ENCODE results near the gene SVBP.
A peak's percentile ranks its signal among the peaks of the same experiment; 100 is the strongest.

Gene SVBP

DNA sequence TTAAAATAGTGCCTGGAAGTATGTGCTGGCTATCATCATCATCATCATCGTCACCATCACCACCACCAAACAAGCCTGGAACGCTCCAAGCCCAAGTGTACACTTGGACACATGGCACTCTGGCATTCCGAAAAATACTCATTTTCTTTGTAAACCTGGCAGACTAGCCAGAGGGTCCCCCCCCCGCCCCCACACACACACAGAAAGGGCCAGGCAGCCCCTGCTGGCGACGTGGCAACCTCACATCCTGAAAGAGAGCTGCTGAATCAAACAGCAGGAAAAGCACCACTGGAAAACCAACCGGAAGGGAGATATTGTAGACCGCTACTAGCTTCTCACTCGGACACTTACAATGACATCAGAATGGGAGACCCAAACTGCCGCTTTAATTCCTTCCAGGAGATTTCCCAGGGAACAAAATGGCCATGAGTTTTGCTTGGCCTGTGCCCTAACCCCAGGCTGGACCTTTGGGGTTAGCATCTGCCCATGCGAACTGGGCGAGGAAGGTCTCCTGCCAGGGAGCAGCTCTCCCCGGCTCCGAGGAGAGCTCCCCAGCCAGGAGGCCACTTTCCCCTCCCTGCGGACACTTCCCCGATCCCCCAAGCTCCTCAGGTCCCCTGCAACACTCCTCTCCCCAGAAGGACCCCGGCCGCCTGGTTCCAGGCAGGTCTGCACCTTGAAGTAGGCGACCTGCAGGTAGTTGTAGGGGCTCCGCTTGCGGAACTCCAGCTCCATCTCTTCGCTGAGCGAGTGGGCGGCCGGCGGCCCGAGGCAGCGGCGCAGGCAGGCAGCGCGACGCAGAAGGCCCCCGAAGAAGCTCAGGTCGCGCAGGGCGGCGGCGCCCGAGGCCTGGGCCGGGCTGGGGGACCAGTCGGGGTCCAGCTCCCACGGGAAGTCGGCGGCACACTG, 51.1 kb downstream of the SVBP start (continued):
- 0 out of 2 replicates have a peak, but pooled peaks have one; percentile 56 for TF ChIP-seq ZNF501 (tag by site-specific recombination; IDR thresholded peaks at IDR 0.05)
- TF ChIP-seq KLF9 (tag by site-specific recombination; IDR thresholded peaks at IDR 0.05; ENCODE audit: low read depth): no peak
- TF ChIP-seq, protein P1, sequence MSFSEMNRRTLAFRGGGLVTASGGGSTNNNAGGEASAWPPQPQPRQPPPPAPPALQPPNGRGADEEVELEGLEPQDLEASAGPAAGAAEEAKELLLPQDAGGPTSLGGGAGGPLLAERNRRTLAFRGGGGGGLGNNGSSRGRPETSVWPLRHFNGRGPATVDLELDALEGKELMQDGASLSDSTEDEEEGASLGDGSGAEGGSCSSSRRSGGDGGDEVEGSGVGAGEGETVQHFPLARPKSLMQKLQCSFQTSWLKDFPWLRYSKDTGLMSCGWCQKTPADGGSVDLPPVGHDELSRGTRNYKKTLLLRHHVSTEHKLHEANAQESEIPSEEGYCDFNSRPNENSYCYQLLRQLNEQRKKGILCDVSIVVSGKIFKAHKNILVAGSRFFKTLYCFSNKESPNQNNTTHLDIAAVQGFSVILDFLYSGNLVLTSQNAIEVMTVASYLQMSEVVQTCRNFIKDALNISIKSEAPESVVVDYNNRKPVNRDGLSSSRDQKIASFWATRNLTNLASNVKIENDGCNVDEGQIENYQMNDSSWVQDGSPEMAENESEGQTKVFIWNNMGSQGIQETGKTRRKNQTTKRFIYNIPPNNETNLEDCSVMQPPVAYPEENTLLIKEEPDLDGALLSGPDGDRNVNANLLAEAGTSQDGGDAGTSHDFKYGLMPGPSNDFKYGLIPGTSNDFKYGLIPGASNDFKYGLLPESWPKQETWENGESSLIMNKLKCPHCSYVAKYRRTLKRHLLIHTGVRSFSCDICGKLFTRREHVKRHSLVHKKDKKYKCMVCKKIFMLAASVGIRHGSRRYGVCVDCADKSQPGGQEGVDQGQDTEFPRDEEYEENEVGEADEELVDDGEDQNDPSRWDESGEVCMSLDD (tag by site-specific recombination; IDR thresholded peaks at IDR 0.05): 0 out of 2 replicates have a peak, but pooled peaks have one; percentile 26
- TF ChIP-seq ZNF37A (tag by site-specific recombination; IDR thresholded peaks at IDR 0.05): no peak
- no peak for TF ChIP-seq ZNF670 (tag by site-specific recombination; IDR thresholded peaks at IDR 0.05; ENCODE audit: low read depth)
- TF ChIP-seq, protein P2, sequence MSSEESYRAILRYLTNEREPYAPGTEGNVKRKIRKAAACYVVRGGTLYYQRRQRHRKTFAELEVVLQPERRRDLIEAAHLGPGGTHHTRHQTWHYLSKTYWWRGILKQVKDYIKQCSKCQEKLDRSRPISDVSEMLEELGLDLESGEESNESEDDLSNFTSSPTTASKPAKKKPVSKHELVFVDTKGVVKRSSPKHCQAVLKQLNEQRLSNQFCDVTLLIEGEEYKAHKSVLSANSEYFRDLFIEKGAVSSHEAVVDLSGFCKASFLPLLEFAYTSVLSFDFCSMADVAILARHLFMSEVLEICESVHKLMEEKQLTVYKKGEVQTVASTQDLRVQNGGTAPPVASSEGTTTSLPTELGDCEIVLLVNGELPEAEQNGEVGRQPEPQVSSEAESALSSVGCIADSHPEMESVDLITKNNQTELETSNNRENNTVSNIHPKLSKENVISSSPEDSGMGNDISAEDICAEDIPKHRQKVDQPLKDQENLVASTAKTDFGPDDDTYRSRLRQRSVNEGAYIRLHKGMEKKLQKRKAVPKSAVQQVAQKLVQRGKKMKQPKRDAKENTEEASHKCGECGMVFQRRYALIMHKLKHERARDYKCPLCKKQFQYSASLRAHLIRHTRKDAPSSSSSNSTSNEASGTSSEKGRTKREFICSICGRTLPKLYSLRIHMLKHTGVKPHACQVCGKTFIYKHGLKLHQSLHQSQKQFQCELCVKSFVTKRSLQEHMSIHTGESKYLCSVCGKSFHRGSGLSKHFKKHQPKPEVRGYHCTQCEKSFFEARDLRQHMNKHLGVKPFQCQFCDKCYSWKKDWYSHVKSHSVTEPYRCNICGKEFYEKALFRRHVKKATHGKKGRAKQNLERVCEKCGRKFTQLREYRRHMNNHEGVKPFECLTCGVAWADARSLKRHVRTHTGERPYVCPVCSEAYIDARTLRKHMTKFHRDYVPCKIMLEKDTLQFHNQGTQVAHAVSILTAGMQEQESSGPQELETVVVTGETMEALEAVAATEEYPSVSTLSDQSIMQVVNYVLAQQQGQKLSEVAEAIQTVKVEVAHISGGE (tag by site-specific recombination; conservative IDR thresholded peaks at IDR 0.05; ENCODE audit: low read depth): peak; percentile 50; the same call in 1 of the 2 replicates
- no peak for TF ChIP-seq ZNF16 (tag by site-specific recombination; IDR thresholded peaks at IDR 0.05; ENCODE audit: low read depth)
- peak; percentile 44 for TF ChIP-seq ZFHX2 (tag by site-specific recombination; conservative IDR thresholded peaks at IDR 0.05)
- TF ChIP-seq, protein P3, sequence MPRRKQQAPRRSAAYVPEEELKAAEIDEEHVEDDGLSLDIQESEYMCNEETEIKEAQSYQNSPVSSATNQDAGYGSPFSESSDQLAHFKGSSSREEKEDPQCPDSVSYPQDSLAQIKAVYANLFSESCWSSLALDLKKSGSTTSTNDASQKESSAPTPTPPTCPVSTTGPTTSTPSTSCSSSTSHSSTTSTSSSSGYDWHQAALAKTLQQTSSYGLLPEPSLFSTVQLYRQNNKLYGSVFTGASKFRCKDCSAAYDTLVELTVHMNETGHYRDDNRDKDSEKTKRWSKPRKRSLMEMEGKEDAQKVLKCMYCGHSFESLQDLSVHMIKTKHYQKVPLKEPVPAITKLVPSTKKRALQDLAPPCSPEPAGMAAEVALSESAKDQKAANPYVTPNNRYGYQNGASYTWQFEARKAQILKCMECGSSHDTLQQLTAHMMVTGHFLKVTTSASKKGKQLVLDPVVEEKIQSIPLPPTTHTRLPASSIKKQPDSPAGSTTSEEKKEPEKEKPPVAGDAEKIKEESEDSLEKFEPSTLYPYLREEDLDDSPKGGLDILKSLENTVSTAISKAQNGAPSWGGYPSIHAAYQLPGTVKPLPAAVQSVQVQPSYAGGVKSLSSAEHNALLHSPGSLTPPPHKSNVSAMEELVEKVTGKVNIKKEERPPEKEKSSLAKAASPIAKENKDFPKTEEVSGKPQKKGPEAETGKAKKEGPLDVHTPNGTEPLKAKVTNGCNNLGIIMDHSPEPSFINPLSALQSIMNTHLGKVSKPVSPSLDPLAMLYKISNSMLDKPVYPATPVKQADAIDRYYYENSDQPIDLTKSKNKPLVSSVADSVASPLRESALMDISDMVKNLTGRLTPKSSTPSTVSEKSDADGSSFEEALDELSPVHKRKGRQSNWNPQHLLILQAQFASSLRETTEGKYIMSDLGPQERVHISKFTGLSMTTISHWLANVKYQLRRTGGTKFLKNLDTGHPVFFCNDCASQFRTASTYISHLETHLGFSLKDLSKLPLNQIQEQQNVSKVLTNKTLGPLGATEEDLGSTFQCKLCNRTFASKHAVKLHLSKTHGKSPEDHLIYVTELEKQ (tag by site-specific recombination; IDR thresholded peaks at IDR 0.05; ENCODE audit: borderline replicate concordance): no peak
- TF ChIP-seq ZNF621 (tag by site-specific recombination; IDR thresholded peaks at IDR 0.05): no peak
- TF ChIP-seq KLF7 (tag by site-specific recombination; IDR thresholded peaks at IDR 0.05; ENCODE audit: borderline replicate concordance): no peak
- peak; percentile 19; the same call in 1 of the 2 replicates for TF ChIP-seq ZNF654 (tag by site-specific recombination; IDR thresholded peaks at IDR 0.05; ENCODE audit: low read depth)
- TF ChIP-seq KLF1 (tag by site-specific recombination; IDR thresholded peaks at IDR 0.05): no peak
- TF ChIP-seq ZNF10 (tag by site-specific recombination; IDR thresholded peaks at IDR 0.05): peak; percentile 38; the same call in 1 of the 2 replicates
- no peak for TF ChIP-seq ZNF830 (tag by site-specific recombination; IDR thresholded peaks at IDR 0.05; ENCODE audit: low read depth)
- TF ChIP-seq GLI2 (tag by site-specific recombination; IDR thresholded peaks at IDR 0.05; ENCODE audit: borderline replicate concordance, low read depth): no peak
- TF ChIP-seq OSR2 (tag by site-specific recombination; IDR thresholded peaks at IDR 0.05): no peak
- peak; percentile 23; the same call in 1 of the 2 replicates for TF ChIP-seq FEZF1 (tag by site-specific recombination; IDR thresholded peaks at IDR 0.05)
- TF ChIP-seq BCL11B (tag by site-specific recombination; IDR thresholded peaks at IDR 0.05; ENCODE audit: low read depth): no peak
- no peak for TF ChIP-seq ZNF701 (tag by site-specific recombination; IDR thresholded peaks at IDR 0.05)
- TF ChIP-seq ZNF121 (tag by site-specific recombination; IDR thresholded peaks at IDR 0.05): no peak
- no peak for TF ChIP-seq HOXD13 (CRISPR knock-in tag; IDR thresholded peaks at IDR 0.05; ENCODE audit: borderline replicate concordance)
- no peak for TF ChIP-seq MYNN (tag by site-specific recombination; IDR thresholded peaks at IDR 0.05; ENCODE audit: borderline replicate concordance)
- peak; percentile 78; the same call in 1 of the 2 replicates for TF ChIP-seq IKZF3 (tag by site-specific recombination; IDR thresholded peaks at IDR 0.05)
- TF ChIP-seq ZSCAN30 (tag by site-specific recombination; IDR thresholded peaks at IDR 0.05): no peak
- 0 out of 2 replicates have a peak, but pooled peaks have one; percentile 12 for TF ChIP-seq ZFP37 (tag by site-specific recombination; IDR thresholded peaks at IDR 0.05)
- TF ChIP-seq, protein P4, sequence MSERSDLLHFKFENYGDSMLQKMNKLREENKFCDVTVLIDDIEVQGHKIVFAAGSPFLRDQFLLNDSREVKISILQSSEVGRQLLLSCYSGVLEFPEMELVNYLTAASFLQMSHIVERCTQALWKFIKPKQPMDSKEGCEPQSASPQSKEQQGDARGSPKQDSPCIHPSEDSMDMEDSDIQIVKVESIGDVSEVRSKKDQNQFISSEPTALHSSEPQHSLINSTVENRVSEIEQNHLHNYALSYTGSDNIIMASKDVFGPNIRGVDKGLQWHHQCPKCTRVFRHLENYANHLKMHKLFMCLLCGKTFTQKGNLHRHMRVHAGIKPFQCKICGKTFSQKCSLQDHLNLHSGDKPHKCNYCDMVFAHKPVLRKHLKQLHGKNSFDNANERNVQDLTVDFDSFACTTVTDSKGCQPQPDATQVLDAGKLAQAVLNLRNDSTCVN (tag by site-specific recombination; optimal IDR thresholded peaks at IDR 0.05): no peak
